HG03439 (cell line): ENCODE data around the gene ZBTB22.
"Not testable (repeated sequence)": the region's sequence is repeated elsewhere in the genome, so short reads cannot be mapped to it uniquely, and the experiment has no call there.

Experiments
- ATAC-seq: cut with Tn5 transposase; IDR thresholded peaks from one replicate; pipeline ENCODE4 v1.9.1; 2021; ENCODE audit warnings: mild to moderate bottlenecking, moderate library complexity; ENCODE audit not compliant: unreplicated experiment

The ZBTB22 gene

GRCh38 chr6:33317669-33318425 is at the start of gene ZBTB22:
Gene ZBTB22 (minus strand): TSS chr6:33317744. CDS start chr6:33316916, 828 bp downstream.
- peak; percentile 43 for ATAC-seq

- ATAC-seq = no peak
Measured at GRCh38 chr6:33367009-33367714, 49.6 kb upstream of the ZBTB22 start.

GRCh38 chr6:33365206-33365971 is 47.8 kb upstream of the ZBTB22 start:
- not testable (repeated sequence) for ATAC-seq

- not testable (repeated sequence) for ATAC-seq
Measured at GRCh38 chr6:33364475-33365205, 47.1 kb upstream of the ZBTB22 start.

GRCh38 chr6:33363486-33363885 is 45.9 kb upstream of the ZBTB22 start:
- not testable (repeated sequence) for ATAC-seq

- ATAC-seq = no peak
Measured at GRCh38 chr6:33359331-33359730, 41.8 kb upstream of the ZBTB22 start.

- ATAC-seq = not testable (repeated sequence)
Measured at GRCh38 chr6:33357160-33357871, 39.8 kb upstream of the ZBTB22 start.

GRCh38 chr6:33356295-33356694 is 38.8 kb upstream of the ZBTB22 start:
- no peak for ATAC-seq

GRCh38 chr6:33355860-33356259 is 38.3 kb upstream of the ZBTB22 start:
- not testable (repeated sequence) for ATAC-seq

GRCh38 chr6:33347816-33348215 is 30.3 kb upstream of the ZBTB22 start:
- ATAC-seq = no peak

GRCh38 chr6:33346972-33347371 is 29.4 kb upstream of the ZBTB22 start:
- not testable (repeated sequence) for ATAC-seq

- peak; percentile 13 for ATAC-seq
Measured at GRCh38 chr6:33344701-33345697, 27.5 kb upstream of the ZBTB22 start.

- peak; percentile 65 for ATAC-seq
Measured at GRCh38 chr6:33343953-33344611, 26.5 kb upstream of the ZBTB22 start.

GRCh38 chr6:33343606-33343952 is 26.0 kb upstream of the ZBTB22 start:
- not testable (repeated sequence) for ATAC-seq

GRCh38 chr6:33339193-33339592 is 21.6 kb upstream of the ZBTB22 start:
- no peak for ATAC-seq

GRCh38 chr6:33336495-33336894 is 19.0 kb upstream of the ZBTB22 start:
- no peak for ATAC-seq

GRCh38 chr6:33335916-33336315 is 18.4 kb upstream of the ZBTB22 start:
- ATAC-seq = no peak

GRCh38 chr6:33333666-33334065 is 16.1 kb upstream of the ZBTB22 start:
- ATAC-seq = no peak
